ENCODE measurements around the gene CCDC188. TPM values are rescaled to one million over a fixed set of nuclear protein-coding genes. Genes with fewer than 3 reads are reported as not detected.

CCDC188 gene
- polyA plus RNA-seq, 1 experiment, result 6.5 TPM

GRCh38 chr22:20178075-20178914, 27.4 kb upstream of the CCDC188 start:
- POLR2A ChIA-PET, result no interaction called here
- no peak overlapping the region for H3K4me3 ChIP-seq (ENCODE audit: low read depth, low read length)
- CTCF ChIA-PET, result interaction anchor here (1.0 kb wide), 1 partner anchor 22 kb away, joined by 3 read pairs; no protein-coding TSS in a partner anchor
- no peak for DNase-seq (ENCODE audit: low read depth)
- H3K27me3 ChIP-seq (ENCODE audit: control insufficient read depth, insufficient read depth, low read length), result peaks cover 3% of the 10 kb centered on the region
- TF ChIP-seq CTCF (IDR thresholded peaks at IDR 0.05; ENCODE audit: insufficient read depth, low read depth, low read length), result no peak
- H3K36me3 ChIP-seq (ENCODE audit: control insufficient read depth, insufficient read depth, low read length), result no peaks in the 10 kb centered on the region

GRCh38 chr22:20177217-20177911, 26.5 kb upstream of the CCDC188 start:
- H3K27me3 ChIP-seq (ENCODE audit: control insufficient read depth, insufficient read depth, low read length), result peaks cover 3% of the 10 kb centered on the region
- H3K36me3 ChIP-seq (ENCODE audit: control insufficient read depth, insufficient read depth, low read length), result no peaks in the 10 kb centered on the region
- TF ChIP-seq CTCF (IDR thresholded peaks at IDR 0.05; ENCODE audit: insufficient read depth, low read depth, low read length), result no peak
- no peak for DNase-seq (ENCODE audit: low read depth)
- POLR2A ChIA-PET, result no interaction called here
- no peak overlapping the region for H3K4me3 ChIP-seq (ENCODE audit: low read depth, low read length)
- CTCF ChIA-PET, result no interaction called here

- CTCF ChIA-PET, result interaction anchor here (0.9 to 1.6 kb wide), 2 partner anchors 80 to 110 kb away, joined by 3 to 4 read pairs; no protein-coding TSS in a partner anchor
- H3K27me3 ChIP-seq (ENCODE audit: control insufficient read depth, insufficient read depth, low read length), result peaks cover 3% of the 10 kb centered on the region
Measured at GRCh38 chr22:20176421-20177085, 25.7 kb upstream of the CCDC188 start.

GRCh38 chr22:20175597-20175900, 24.7 kb upstream of the CCDC188 start:
- DNase-seq (ENCODE audit: low read depth), result no peak
- POLR2A ChIA-PET, result no interaction called here
- TF ChIP-seq CTCF (IDR thresholded peaks at IDR 0.05; ENCODE audit: insufficient read depth, low read depth, low read length), result peak; percentile 36; the same call in 1 of the 2 replicates
- CTCF ChIA-PET, result interaction anchor here (0.9 to 2.1 kb wide), 5 partner anchors 63 to 111 kb away, joined by 3 to 12 read pairs (median 4); no protein-coding TSS in a partner anchor
- Histone ChIP-seq H3K4me3 (ENCODE audit: low read depth, low read length) (no peak overlapping the region), H3K27me3 (ENCODE audit: control insufficient read depth, insufficient read depth, low read length) (peaks cover 3% of the 10 kb centered on the region), H3K36me3 (ENCODE audit: control insufficient read depth, insufficient read depth, low read length) (no peaks in the 10 kb centered on the region)

More at GRCh38 chr22:20176421-20177085, 25.7 kb upstream of the CCDC188 start:
- DNase-seq (ENCODE audit: low read depth), result no peak
- POLR2A ChIA-PET, result no interaction called here
- Histone ChIP-seq H3K4me3 (ENCODE audit: low read depth, low read length) (no peak overlapping the region), H3K36me3 (ENCODE audit: control insufficient read depth, insufficient read depth, low read length) (no peaks in the 10 kb centered on the region)
- no peak for TF ChIP-seq CTCF (IDR thresholded peaks at IDR 0.05; ENCODE audit: insufficient read depth, low read depth, low read length)

Measured in BJ (cell line).